ENCODE data around the gene ARHGAP42.
"Not testable (repeated sequence)": the region's sequence is repeated elsewhere in the genome, so short reads cannot be mapped to it uniquely, and the experiment has no call there.

ARHGAP42 gene

DNA sequence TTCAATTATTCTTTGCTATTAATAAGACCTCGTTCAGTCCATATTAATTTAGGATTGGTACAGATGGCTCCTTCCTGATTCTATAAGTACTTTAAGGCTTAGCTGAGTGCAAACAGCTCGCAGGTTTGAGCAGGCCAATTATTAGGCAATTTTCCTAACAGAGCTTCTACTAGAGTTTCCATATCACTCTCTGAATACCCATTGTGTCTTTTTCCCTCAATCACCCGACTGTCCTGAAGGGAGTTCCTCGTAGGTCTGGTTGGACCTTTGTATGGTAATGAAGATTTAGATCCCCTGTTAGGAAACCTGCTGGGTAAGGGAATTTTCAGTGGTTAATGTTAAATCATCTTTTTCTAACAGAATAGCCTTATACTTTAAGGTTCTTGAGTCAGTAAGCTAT lies 61.1 kb downstream of the ARHGAP42 start:
- intact Hi-C loops (cut with micrococcal nuclease), result no loop called here
- no peaks in the 10 kb centered on the region for H3K36me3 Mint-ChIP-seq (ENCODE audit: low read depth)
- no peaks in the 10 kb centered on the region for H3K4me1 Mint-ChIP-seq (ENCODE audit: low read depth)

DNA sequence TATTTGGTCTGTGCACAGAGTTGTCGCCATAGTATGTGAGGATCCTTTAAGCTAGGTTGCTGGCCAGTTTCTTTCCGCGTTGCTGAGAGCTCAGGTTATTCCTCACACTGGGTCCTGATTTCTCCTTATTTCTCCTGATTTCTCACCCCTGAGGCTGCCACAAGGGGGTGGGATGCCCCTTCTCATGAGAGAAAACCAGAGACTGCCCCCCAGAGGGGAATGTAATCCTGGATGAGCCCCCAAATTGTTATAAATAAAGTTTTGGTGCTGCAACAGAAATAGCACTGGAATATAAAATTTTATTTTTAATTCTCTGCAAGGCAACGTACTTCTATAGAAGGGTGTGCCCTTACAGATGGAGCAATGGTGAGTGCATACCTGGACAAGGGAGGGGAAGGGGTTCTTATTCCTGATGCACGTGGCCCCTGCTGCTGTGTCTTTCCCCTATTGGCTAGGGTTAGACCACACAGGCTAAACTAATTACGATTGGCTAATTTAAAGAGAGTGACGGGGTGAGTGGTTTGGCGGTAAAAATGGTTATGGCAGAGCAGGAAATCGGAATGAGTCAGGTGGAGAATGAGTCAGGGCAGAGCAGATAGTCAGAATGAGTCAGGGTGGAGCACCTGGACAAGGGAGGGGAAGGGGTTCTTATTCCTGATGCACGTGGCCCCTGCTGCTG lies 62.9 kb downstream of the ARHGAP42 start:
- H3K27me3 Mint-ChIP-seq; H3K4me1 Mint-ChIP-seq (ENCODE audit: low read depth); intact Hi-C loops (cut with micrococcal nuclease); H3K36me3 Mint-ChIP-seq (ENCODE audit: low read depth); H3K27ac Mint-ChIP-seq; H3K4me3 Mint-ChIP-seq: not testable (repeated sequence)
- H3K9me3 Mint-ChIP-seq, result peaks cover 25% of the 10 kb centered on the region

More for the DNA sequence above, 61.1 kb downstream of the ARHGAP42 start:
- Mint-ChIP-seq H3K4me3 (no peak overlapping the region), H3K27ac (no peak overlapping the region), H3K27me3 (no peaks in the 10 kb centered on the region), H3K9me3 (peaks cover 31% of the 10 kb centered on the region)

DNA sequence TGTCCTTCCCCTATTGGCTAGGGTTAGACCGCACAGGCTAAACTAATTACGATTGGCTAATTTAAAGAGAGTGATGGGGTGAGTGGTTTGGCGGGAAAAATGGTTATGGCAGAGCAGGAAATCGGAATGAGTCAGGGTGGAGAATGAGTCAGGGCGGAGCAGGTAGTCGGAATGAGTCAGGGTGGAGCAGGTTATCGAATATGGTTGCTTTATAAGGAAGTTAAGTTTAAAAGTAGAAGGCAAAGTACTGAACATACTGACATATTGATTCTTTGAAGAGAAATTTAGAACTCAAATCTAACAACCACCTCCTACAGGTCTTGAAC lies 63.4 kb downstream of the ARHGAP42 start:
- H3K4me1 Mint-ChIP-seq (ENCODE audit: low read depth); intact Hi-C loops (cut with micrococcal nuclease); H3K4me3 Mint-ChIP-seq; H3K27ac Mint-ChIP-seq; H3K36me3 Mint-ChIP-seq (ENCODE audit: low read depth); H3K27me3 Mint-ChIP-seq: not testable (repeated sequence)
- peaks cover 22% of the 10 kb centered on the region for H3K9me3 Mint-ChIP-seq

DNA sequence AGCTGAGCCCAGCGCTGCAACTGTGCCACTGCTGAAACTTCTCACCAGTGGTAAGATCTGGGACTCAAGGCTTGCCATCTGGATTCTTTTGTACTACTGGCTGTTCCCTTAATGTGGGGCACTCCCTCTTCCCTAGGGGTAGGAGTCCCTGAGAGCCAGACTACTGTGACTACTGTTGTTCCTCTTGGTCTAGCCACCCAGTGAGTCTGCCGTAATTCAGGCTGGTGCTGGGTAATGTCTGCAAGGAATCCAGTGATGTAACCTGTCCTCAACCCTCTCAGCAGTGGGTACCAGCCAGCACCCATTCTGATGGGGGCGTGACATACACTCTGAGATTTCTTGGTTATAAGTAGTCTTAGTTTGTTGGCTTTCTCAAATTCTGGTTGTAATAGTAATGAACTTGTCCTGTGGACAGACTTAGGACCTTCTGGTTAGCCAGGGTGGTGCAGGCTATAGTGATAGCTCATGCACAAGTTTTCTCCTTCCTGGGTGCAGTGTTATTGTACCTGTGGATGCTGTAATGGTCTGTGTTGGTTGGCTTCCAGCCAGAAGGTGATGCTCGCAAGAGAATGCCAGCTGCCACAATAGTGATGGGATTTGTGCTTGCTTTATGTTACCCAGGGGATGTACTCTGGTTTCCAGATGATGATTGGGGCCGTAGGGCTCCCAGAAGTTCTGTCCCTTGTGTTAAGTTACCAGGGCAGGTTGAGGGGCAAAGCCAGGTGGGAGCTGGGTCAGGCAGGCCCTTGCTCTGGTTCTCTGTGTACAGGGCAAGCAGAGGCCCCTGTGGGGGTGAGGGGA lies 65.5 kb downstream of the ARHGAP42 start:
- Mint-ChIP-seq H3K4me3 (no peak overlapping the region), H3K36me3 (ENCODE audit: low read depth) (no peaks in the 10 kb centered on the region), H3K27ac (no peak overlapping the region)

DNA sequence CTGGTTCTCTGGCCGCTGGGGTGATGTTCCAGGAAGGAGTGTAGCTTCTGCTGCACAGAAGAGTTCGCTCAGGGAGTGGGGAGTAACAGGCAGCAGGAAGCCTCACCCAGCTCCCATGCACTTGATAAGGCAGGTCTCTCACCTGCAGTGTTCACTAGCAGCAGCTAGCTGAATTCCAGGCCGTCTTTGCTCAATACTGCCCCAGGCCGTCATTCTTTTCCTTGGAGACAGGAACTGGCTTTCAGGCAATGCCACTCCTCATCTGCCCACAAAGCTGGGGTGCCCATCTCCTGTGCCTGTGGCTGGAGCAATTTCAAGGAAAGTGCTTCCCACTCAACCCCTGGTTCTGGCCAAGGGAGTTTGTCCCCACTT lies 66.1 kb downstream of the ARHGAP42 start:
- Mint-ChIP-seq H3K27ac (no peak overlapping the region), H3K4me1 (ENCODE audit: low read depth) (no peaks in the 10 kb centered on the region), H3K27me3 (no peaks in the 10 kb centered on the region), H3K9me3 (peaks cover 22% of the 10 kb centered on the region), H3K4me3 (no peak overlapping the region), H3K36me3 (ENCODE audit: low read depth) (no peaks in the 10 kb centered on the region)
- intact Hi-C loops (cut with micrococcal nuclease), result no loop called here

More for the DNA sequence above, 65.5 kb downstream of the ARHGAP42 start:
- intact Hi-C loops (cut with micrococcal nuclease), result no loop called here
- H3K27me3 Mint-ChIP-seq, result no peaks in the 10 kb centered on the region
- peaks cover 22% of the 10 kb centered on the region for H3K9me3 Mint-ChIP-seq
- H3K4me1 Mint-ChIP-seq (ENCODE audit: low read depth), result no peaks in the 10 kb centered on the region

DNA sequence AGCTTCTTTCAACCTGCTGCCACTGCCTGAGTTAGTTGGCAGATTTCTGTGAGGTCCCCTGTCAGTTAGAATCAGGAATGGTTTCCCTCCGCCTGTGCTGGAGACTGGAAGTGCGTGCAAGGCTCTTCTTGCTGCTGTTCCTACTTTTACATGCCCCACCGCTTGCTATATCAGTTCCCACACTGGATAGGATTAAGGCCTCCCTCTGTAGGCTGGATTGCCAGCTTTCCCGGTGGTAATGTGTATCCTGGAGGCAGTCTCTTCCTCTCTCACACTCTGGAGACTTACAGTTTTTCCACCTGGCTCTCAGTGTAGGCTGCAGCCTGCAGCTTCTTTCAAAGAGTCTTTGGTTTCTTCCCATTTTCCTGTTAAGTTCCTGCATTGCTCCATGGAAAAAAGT lies 66.5 kb downstream of the ARHGAP42 start:
- intact Hi-C loops (cut with micrococcal nuclease), result no loop called here
- no peak overlapping the region for H3K4me3 Mint-ChIP-seq
- peaks cover 22% of the 10 kb centered on the region for H3K9me3 Mint-ChIP-seq
- H3K36me3 Mint-ChIP-seq (ENCODE audit: low read depth), result no peaks in the 10 kb centered on the region
- H3K27ac Mint-ChIP-seq, result no peak overlapping the region
- H3K27me3 Mint-ChIP-seq, result no peaks in the 10 kb centered on the region
- H3K4me1 Mint-ChIP-seq (ENCODE audit: low read depth), result no peaks in the 10 kb centered on the region

DNA sequence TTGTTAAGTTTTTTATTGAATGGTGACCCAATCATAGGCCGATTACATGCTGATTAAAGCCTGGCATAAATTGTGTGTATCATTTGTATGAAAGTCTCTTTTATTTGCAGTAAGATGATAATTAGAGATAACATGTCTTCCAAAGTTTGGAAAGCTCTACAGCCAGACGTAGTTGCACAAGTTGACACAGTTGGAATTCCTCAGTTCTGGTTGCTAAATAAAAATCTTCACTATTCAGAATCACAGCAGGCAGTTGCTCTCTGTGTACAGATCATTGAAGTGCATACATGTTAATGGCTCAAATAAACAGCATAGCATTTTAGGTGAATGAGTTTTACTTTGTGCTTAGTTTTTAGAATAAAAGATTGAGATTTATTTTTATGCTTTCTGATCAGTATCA lies 69.5 kb downstream of the ARHGAP42 start:
- Mint-ChIP-seq H3K4me1 (ENCODE audit: low read depth) (no peaks in the 10 kb centered on the region), H3K4me3 (no peak overlapping the region), H3K9me3 (no peaks in the 10 kb centered on the region), H3K27me3 (no peaks in the 10 kb centered on the region), H3K27ac (no peak overlapping the region), H3K36me3 (ENCODE audit: low read depth) (no peaks in the 10 kb centered on the region)
- intact Hi-C loops (cut with micrococcal nuclease), result no loop called here

DNA sequence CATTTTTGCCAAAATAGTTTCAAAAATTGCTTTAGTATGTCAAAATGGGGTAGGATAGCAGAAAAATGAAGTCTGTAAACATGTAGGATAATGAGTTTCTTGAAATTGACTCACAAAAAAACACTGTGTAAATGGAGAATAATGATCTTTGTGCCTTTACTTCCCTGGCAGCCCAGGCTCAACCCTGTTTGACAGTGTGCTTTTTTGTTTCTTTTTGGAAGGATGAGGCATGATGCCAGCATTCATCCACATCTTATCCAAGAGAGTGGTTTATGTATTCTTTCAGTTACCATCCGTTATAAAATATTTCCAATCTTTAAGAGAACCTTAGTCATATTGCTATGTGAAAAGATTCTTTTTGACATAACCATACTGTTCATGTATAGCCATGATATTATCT lies 70.6 kb downstream of the ARHGAP42 start:
- Mint-ChIP-seq H3K27me3 (no peaks in the 10 kb centered on the region), H3K27ac (no peak overlapping the region), H3K9me3 (no peaks in the 10 kb centered on the region), H3K4me3 (no peak overlapping the region), H3K36me3 (ENCODE audit: low read depth) (no peaks in the 10 kb centered on the region), H3K4me1 (ENCODE audit: low read depth) (no peaks in the 10 kb centered on the region)
- intact Hi-C loops (cut with micrococcal nuclease), result no loop called here

DNA sequence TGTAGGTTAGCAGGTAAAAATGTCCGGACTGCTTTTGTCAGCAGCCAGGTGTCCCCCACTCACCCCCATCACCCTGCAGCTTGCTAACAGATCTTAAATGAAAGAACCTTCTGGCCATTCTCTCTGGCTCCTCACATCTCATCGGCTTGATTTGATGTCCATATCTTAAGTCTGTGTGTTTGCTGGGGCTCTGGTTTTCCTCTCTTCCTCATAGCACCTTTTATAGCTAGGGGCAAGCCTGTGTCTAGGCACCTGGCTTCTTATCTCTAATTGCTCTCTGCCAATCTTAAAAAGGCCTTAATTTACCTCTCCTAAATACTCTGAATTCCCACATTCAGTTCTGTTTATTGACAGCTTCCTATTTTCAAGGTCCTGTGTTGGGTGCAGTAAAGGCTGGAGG lies 72.0 kb downstream of the ARHGAP42 start:
- no peak overlapping the region for H3K4me3 Mint-ChIP-seq
- intact Hi-C loops (cut with micrococcal nuclease), result no loop called here
- no peaks in the 10 kb centered on the region for H3K4me1 Mint-ChIP-seq (ENCODE audit: low read depth)
- H3K36me3 Mint-ChIP-seq (ENCODE audit: low read depth), result no peaks in the 10 kb centered on the region
- no peak overlapping the region for H3K27ac Mint-ChIP-seq
- no peaks in the 10 kb centered on the region for H3K27me3 Mint-ChIP-seq
- no peaks in the 10 kb centered on the region for H3K9me3 Mint-ChIP-seq

DNA sequence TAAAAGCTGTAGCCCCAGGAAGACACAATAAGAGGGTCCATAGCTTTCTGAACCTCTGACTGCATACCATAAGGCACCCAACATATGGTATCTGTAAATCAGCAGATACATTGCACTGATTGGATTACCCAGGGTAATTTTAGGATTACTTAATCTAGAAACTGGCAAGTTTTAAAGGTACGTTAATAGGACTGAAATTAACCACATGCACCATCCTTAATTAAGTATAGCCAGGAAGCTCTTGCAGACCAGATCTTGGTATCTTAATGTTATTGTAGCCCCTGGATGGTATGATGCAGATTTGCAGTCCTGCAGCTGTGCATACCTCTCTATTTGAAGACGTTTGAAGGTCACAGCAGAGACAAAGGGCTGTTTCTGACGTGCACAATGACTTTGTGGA lies 72.8 kb downstream of the ARHGAP42 start:
- no peaks in the 10 kb centered on the region for H3K27me3 Mint-ChIP-seq
- intact Hi-C loops (cut with micrococcal nuclease), result no loop called here
- no peaks in the 10 kb centered on the region for H3K9me3 Mint-ChIP-seq
- H3K27ac Mint-ChIP-seq, result no peak overlapping the region
- H3K4me3 Mint-ChIP-seq, result no peak overlapping the region
- no peaks in the 10 kb centered on the region for H3K4me1 Mint-ChIP-seq (ENCODE audit: low read depth)
- H3K36me3 Mint-ChIP-seq (ENCODE audit: low read depth), result no peaks in the 10 kb centered on the region

DNA sequence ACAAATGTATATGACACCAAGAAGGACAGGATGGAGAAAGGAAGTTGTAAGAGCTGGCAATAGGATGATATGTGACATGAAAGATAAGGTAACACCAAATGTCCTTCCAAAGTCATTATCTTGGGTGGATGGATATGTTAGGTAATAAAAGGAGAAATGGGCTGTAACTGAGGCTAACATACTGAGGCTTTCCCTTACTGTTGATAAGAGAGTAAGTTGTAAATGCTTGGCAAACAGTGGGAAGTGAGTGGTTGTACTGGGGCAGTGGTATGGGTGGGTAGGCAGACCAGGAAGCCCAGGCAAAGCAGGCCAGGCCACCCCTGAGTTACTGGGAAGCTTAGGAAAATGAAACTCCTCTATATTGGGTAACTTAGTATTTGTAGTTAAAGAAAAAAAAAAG lies 73.7 kb downstream of the ARHGAP42 start:
- Mint-ChIP-seq H3K27ac (no peak overlapping the region), H3K4me1 (ENCODE audit: low read depth) (no peaks in the 10 kb centered on the region), H3K36me3 (ENCODE audit: low read depth) (no peaks in the 10 kb centered on the region), H3K9me3 (no peaks in the 10 kb centered on the region), H3K4me3 (no peak overlapping the region), H3K27me3 (no peaks in the 10 kb centered on the region)
- intact Hi-C loops (cut with micrococcal nuclease), result no loop called here

DNA sequence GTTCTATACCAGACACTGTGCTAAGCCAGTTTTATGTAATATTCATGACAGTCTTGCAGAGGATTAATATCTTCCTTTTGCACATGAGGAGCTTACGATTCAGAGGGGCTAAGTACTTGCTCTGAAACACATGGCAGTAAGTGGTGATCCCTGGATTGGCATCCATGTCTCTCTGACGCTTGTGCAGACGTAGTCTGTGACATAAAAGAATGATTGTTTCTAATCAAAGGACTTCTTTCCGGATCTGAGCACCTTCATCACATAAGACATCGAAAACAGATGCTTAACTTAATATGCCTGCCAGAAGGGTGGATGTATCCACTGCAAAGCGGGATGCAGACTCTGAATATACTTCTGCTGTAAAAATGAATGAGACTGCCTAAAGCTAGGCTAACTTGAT lies 74.8 kb downstream of the ARHGAP42 start:
- Mint-ChIP-seq H3K4me1 (ENCODE audit: low read depth) (no peaks in the 10 kb centered on the region), H3K9me3 (no peaks in the 10 kb centered on the region), H3K27ac (no peak overlapping the region), H3K27me3 (no peaks in the 10 kb centered on the region), H3K36me3 (ENCODE audit: low read depth) (no peaks in the 10 kb centered on the region), H3K4me3 (no peak overlapping the region)
- intact Hi-C loops (cut with micrococcal nuclease), result no loop called here

DNA sequence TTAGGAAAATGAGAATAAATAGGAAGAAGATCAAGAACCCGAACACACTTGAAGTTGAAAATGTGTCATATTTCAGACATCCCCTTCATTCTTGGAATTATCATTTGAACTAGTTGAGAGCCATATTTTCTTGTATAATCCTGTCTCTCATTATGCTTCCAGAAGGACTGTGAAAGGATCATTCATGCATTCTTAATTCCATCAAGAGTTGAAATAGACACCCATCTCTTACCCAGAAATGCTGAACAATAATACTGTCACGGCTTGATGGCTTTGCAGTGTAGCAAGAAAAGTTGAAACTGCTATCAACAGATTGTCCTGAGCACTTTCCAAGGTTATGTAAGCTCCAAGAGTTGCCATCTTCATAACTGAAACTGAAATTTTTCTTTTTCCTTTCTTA lies 79.7 kb downstream of the ARHGAP42 start:
- no peaks in the 10 kb centered on the region for H3K9me3 Mint-ChIP-seq
- no peak overlapping the region for H3K27ac Mint-ChIP-seq
- no peak overlapping the region for H3K4me3 Mint-ChIP-seq
- no peaks in the 10 kb centered on the region for H3K27me3 Mint-ChIP-seq
- no peaks in the 10 kb centered on the region for H3K36me3 Mint-ChIP-seq (ENCODE audit: low read depth)
- no peaks in the 10 kb centered on the region for H3K4me1 Mint-ChIP-seq (ENCODE audit: low read depth)
- intact Hi-C loops (cut with micrococcal nuclease), result no loop called here

DNA sequence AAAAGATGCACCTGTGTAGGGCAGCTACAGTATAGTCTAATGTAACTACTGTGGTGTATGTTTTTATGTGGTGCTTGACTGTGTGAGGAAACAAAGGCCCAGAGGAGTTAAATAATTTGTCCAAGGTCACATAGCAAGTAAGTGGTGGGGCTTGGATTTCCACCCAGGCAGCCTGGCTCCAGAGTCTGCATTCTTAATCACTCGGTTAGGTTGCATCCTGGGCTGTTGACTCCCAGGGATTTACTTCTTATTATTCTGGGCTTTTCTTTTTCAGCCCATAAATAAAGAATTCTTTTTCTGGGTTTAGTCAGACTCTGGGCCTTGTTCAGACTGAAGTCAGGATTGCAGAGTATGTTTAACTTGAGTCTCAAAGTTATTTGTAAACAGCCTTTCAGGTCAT lies 82.1 kb downstream of the ARHGAP42 start:
- no peaks in the 10 kb centered on the region for H3K27me3 Mint-ChIP-seq
- intact Hi-C loops (cut with micrococcal nuclease), result no loop called here
- no peak overlapping the region for H3K27ac Mint-ChIP-seq
- no peaks in the 10 kb centered on the region for H3K4me1 Mint-ChIP-seq (ENCODE audit: low read depth)
- H3K36me3 Mint-ChIP-seq (ENCODE audit: low read depth), result no peaks in the 10 kb centered on the region
- no peaks in the 10 kb centered on the region for H3K9me3 Mint-ChIP-seq
- no peak overlapping the region for H3K4me3 Mint-ChIP-seq

DNA sequence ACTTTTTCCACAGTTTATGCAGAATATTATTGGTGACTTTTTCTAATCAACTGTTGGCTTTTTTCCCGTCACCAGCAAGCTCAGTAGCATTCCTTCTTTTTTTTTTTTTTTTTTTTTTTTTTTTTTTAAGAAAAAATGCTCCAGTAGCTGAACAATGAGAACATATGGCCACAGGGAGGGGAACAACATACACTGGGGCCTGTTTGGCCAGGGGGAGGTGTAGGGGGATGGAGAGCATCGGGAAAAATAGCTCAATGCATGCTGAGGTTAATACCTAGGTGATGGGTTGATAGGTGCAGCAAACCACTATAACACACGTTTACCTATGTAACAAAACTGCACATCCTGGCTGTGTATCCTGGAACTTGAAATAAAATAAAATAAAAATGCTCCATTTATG lies 82.5 kb downstream of the ARHGAP42 start:
- intact Hi-C loops (cut with micrococcal nuclease), result no loop called here
- H3K4me1 Mint-ChIP-seq (ENCODE audit: low read depth), result no peaks in the 10 kb centered on the region
- H3K27ac Mint-ChIP-seq, result no peak overlapping the region
- no peak overlapping the region for H3K4me3 Mint-ChIP-seq
- no peaks in the 10 kb centered on the region for H3K9me3 Mint-ChIP-seq
- H3K36me3 Mint-ChIP-seq (ENCODE audit: low read depth), result no peaks in the 10 kb centered on the region
- no peaks in the 10 kb centered on the region for H3K27me3 Mint-ChIP-seq

Data from dendritic cell treated with granulocyte-macrophage colony-stimulating factor and Interleukin-4, amounts not matched to agents 40 ng/mL and 50 ng/mL, for 4 days (primary cell).